HG03460 (cell line): Measurements from ENCODE around the gene RABEP2.
"Not testable (repeated sequence)": the region's sequence is repeated elsewhere in the genome, so short reads cannot be mapped to it uniquely, and the experiment has no call there.

Experiments used
- ATAC-seq: cut with Tn5 transposase; IDR thresholded peaks from one replicate; pipeline ENCODE4 v1.9.1; 2021; ENCODE audit not compliant: unreplicated experiment

Gene RABEP2

GRCh38 chr16:28933171-28933570, 8.1 kb upstream of the RABEP2 start:
- ATAC-seq, result no peak

- no peak for ATAC-seq
Observed at GRCh38 chr16:28932339-28933141, 7.5 kb upstream of the RABEP2 start.

DNA sequence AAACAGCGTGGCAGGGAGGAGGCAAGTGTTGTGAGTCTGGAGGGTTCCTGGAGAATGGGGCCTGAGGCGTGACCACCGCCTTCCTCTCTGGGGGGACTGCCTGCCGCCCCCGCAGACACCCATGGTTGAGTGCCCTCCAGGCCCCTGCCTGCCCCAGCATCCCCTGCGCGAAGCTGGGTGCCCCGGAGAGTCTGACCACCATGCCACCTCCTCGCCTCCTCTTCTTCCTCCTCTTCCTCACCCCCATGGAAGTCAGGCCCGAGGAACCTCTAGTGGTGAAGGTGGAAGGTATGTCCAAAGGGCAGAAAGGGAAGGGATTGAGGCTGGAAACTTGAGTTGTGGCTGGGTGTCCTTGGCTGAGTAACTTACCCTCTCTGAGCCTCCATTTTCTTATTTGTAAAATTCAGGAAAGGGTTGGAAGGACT, 6.8 kb upstream of the RABEP2 start, which contains the start of gene CD19:
TSS of gene CD19 (plus strand) at position 171 of the 425 bp plus-strand sequence. CDS start at position 201, 30 bp downstream.
- ATAC-seq, result no peak

GRCh38 chr16:28930652-28931051, 5.6 kb upstream of the RABEP2 start:
- ATAC-seq, result peak; percentile 45

- no peak for ATAC-seq
Observed at GRCh38 chr16:28930203-28930602, 5.2 kb upstream of the RABEP2 start.

GRCh38 chr16:28927815-28928214, 2.8 kb upstream of the RABEP2 start:
- ATAC-seq, result no peak

DNA sequence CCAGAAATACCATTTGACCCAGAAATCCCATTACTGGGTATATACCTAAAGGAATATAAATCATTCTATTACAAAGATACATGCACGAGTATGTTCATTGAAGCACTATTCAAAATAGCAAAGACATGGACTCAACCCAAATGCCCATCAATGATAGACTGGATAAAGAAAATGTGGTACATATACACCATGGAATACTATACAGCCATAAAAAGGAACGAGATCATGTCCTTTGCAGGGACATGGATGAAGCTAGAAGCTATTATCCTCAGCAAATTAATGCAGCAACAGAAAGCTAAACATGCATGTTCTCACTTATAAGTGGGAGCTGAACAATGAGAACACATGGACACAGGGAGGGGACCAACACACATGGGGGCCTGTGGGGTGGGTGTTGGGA, 1.2 kb upstream of the RABEP2 start:
- ATAC-seq, result not testable (repeated sequence)

DNA sequence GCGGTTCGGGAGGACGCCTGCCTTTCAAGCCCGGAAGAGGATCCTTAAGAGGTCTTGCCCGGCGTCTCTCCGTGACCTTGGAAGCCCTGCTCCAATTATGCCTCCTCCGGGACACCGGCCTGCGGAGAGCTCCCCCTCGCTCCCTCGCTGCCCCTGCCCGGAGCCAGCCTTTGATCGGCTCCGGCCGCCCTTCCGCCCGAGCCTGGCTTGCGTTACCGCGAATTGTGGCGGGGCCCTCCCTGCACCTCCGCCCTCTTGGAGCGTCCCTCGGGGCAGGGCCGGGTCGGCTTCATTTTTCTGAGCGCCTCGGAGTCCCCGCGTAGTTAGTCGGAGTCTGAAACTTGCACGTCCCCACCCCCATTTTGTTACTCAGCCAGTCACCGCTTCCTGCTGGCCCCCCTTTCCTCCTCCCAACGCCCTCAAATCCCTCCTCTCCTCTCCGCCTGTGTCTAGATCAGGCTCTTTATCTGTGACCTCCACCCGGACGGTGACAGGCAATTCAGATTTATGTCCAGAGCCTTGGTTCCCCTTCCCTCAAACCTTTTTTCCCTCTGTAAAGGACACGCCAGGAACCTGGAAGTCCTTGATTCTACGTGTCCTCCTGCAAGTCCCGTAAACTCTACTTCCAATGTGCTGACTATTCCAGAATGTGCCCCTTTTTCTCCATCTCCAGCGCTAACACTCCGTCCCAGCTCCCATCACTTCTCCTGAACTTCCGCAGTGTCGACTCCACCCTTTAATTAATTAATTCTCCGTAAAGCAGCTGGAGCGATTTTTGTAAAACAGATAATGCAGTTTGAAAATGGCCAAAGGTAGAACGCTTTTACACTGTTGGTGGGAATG, 569 bp upstream of the RABEP2 start:
- peak; percentile 35 for ATAC-seq

GRCh38 chr16:28924399-28924761, 658 bp downstream of the RABEP2 start:
- no peak for ATAC-seq

GRCh38 chr16:28923652-28924398, 1.2 kb downstream of the RABEP2 start:
- ATAC-seq, result peak; percentile 57

GRCh38 chr16:28923231-28923587, 1.8 kb downstream of the RABEP2 start:
- ATAC-seq, result no peak

DNA sequence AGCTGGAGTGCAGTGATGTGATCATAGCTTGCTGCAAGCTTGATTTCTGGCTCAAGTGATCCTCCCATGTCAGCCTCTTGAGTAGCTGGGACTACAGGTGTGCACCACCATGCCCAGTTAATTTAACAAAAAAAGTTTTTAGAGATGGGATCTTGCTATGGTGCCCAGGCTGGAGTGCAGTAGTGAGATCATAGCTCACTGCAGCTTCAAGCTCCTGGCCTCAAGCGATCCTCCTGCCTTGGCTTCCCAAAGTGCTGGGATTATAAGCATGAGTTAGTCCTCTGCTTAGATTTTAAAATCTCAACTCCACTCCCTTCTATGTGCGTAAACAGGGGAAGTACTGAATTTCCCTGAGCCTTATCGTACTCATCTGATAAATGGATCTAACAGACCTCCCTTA, 6.3 kb downstream of the RABEP2 start:
- ATAC-seq, result no peak

GRCh38 chr16:28917095-28917494, 7.9 kb downstream of the RABEP2 start:
- no peak for ATAC-seq

DNA sequence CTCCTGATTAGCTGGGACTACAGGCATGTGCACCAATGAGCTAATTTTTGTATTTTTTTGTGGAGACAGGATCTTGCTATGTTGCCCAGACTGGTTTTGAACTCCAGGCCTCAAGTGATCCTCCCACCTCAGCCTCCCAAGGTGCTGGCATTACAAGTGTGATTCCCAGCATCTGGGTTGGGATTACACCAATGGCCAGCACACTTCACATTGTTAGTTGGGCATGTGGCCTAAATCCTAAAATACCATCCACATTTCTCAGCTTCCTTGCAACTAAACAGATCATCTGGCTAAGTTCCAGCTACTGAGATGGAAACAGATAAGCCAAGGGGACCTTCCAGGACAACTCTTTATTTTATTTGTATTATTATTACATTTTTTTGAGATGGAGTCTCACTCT, 9.9 kb downstream of the RABEP2 start:
- ATAC-seq, result no peak

DNA sequence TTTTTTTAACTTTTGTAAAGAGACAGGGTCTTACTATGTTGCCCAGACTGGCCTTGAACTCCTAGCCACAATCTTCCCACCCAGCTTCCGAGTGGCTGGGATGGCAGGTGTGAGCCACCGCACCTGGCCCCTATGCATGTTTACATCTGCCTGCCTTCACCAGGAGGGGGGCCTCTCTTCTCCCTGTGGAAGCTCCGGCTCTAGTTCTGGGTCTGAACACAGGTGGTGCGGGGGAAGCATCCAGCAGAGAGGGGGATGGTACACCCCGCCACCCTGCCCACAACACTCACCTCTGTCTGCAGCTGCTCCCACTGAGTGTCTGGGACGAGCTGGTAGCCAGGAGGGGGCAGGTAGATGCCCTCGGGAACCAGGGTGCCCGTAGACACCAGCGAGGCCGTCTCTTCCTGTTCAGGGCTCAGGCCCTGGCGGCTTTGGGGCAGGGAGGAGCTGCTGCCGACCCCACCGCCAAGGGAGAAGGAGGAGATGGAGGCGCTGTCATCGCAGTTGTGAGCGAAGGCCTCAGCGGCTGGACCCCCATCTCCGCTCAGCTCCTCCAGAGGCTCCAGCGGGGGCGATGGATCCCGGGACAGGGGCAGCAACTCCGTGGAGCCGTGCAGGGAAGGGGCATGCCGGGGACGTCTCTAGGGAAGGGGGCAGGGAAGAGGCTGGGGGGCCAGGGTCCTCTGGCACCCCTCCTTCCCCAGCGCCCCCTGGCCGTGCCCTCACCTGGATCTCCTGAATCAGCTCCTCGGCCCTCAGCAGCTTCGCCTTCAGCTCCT, 10.9 kb downstream of the RABEP2 start:
- no peak for ATAC-seq

- no peak for ATAC-seq
Observed at GRCh38 chr16:28912558-28912957, 12.5 kb downstream of the RABEP2 start.

DNA sequence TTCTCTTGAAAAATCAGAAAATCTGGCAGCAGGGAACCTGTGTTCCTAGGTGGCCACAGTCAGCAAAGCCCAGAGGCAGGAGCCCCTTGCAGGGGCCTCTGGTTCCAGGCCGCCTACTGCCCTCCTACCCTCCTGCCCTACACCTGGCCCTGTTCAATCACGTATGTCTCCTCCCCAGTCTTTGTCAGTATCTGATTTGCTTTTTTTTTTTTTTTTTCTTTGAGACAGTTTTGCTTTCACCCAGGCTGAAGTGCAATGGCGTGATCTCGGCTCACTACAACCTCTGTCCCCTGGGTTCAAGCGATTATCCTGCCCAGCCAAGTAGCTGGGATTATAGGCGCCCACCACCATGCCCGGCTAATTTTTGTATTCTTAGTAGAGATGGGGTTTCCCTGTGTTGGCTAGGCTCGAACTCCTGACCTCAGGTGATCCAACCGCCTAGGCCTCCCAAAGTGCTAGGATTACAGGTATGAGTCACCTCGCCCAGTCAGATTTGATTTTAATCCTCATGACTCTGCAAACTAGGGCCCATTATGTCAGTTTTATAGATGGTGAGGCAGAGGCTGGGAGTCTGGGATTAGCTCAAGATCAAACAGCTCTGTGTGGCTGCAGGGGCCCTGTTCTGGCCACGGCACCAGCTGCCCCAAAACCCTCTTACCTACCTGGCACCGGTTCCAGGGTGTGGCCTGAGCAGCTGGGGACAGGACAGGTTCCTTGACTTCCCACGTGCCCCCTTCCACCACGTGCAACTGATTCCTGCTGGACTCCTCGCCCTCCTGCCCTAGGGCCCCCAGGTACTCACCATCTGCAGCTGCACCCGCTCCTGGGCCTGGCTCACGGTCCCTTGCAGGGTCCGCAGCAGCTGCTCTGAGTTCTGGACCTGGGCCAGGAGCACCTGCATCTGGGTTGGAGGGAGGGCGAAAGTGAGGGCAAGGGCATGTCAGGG, 14.7 kb downstream of the RABEP2 start:
- no peak for ATAC-seq

GRCh38 chr16:28905800-28906372, 19.2 kb downstream of the RABEP2 start:
- ATAC-seq, result no peak

- no peak for ATAC-seq
Observed at GRCh38 chr16:28905229-28905754, 19.7 kb downstream of the RABEP2 start.
